Neuronal stem cell (in vitro differentiated cells): ENCODE measurements around the gene EBF4. TPM values are rescaled to one million over a fixed set of nuclear protein-coding genes. Genes with fewer than 3 reads are reported as not detected.

ENCODE experiments used
- small RNA-seq: library from polyadenylated mRNA; stranded (forward); fragments of <200 nt; extraction: miRNeasy Mini kit (QIAGEN cat#:217004); gene quantifications from one replicate; pipeline ENCODE3, GENCODE V24; 2013; ENCODE audit not compliant: insufficient read depth

The EBF4 gene

Small RNA genes within 50 kb of the gene (small RNA-seq; reads per million reads assigned to genes)
- gene SNORA51 (not detected), gene SNORD110 (not detected), gene SNORD56 (not detected), gene SNORD57 (not detected), gene SNORD86 (not detected)
